ENCODE results near the gene THEM4. TPM values are rescaled to one million over a fixed set of nuclear protein-coding genes. Genes with fewer than 3 reads are reported as not detected.

Gene THEM4
- total and polyA plus RNA-seq, 2 experiments from 2014 or later = 13.4 to 20.4 TPM

DNA sequence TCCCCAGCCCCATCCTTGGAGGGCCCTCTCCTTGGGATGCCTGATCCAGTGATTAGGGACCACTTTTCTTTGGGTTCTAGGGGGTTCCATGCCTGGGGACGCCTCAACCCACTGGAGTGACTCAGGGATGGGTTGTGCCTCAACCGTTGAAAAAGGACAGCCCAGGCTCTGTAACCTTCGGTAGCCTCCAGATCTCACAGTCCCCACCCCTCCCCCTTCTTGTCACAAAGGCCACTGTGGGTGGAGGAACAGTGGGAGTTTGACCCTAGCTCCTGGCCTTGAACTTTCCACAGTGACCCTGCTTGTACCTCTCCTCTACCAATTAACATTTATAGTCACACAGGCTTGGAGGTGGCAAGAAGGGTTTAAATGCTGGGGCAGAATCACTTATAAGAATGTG lies 75.1 kb downstream of the THEM4 start:
- Histone ChIP-seq H3K27me3 (ENCODE audit: insufficient read depth) (peaks cover 24% of the 10 kb centered on the region), H3K4me3 (no peak overlapping the region), H3K4me2 (no peak overlapping the region), H3K4me1 (ENCODE audit: insufficient read depth) (peaks cover 27% of the 10 kb centered on the region), H3K79me2 (replicated peaks; ENCODE audit: insufficient read depth) (no peaks in the 10 kb centered on the region), H3K36me3 (ENCODE audit: insufficient read depth) (no peaks in the 10 kb centered on the region), H4K20me1 (replicated peaks; ENCODE audit: insufficient read depth) (no peaks in the 10 kb centered on the region), H3F3A (replicated peaks; ENCODE audit: low read depth) (peaks cover 2% of the 10 kb centered on the region; the same call in 1 of the 2 replicates), H3K9me2 (ENCODE audit: insufficient read depth) (no peaks in the 10 kb centered on the region), H3K27ac (ENCODE audit: low read depth) (no peak overlapping the region), H2AFZ (no peak overlapping the region)
- DNase-seq (ENCODE audit: low spot score) (no peak), ATAC-seq (no peak)
- Mint-ChIP-seq H3K4me1 (peaks cover 38% of the 10 kb centered on the region), H3K4me3 (no peak overlapping the region), H3K27me3 (ENCODE audit: insufficient read depth, low read depth, poor library complexity) (peaks cover 30% of the 10 kb centered on the region), H3K36me3 (ENCODE audit: low read depth) (no peaks in the 10 kb centered on the region; the same call in 2 of the 3 replicates), H3K9me3 (peaks cover 4% of the 10 kb centered on the region; the same call in 2 of the 3 replicates), H3K27ac (no peak overlapping the region)
- TF ChIP-seq EZH2 (IDR thresholded peaks at IDR 0.05; ENCODE audit: low read depth, unreplicated experiment) (no peak), EZH2phosphoT487 (IDR thresholded peaks at IDR 0.05; ENCODE audit: unreplicated experiment) (no peak), NANOG (IDR thresholded peaks at IDR 0.05; ENCODE audit: borderline replicate concordance) (no peak), CREB1 (CRISPR knock-in tag; IDR thresholded peaks at IDR 0.05; ENCODE audit: low read depth) (no peak), STAT1 (IDR thresholded peaks at IDR 0.05; ENCODE audit: unreplicated experiment) (no peak), ZNF114 (CRISPR knock-in tag; IDR thresholded peaks at IDR 0.05) (no peak)

DNA sequence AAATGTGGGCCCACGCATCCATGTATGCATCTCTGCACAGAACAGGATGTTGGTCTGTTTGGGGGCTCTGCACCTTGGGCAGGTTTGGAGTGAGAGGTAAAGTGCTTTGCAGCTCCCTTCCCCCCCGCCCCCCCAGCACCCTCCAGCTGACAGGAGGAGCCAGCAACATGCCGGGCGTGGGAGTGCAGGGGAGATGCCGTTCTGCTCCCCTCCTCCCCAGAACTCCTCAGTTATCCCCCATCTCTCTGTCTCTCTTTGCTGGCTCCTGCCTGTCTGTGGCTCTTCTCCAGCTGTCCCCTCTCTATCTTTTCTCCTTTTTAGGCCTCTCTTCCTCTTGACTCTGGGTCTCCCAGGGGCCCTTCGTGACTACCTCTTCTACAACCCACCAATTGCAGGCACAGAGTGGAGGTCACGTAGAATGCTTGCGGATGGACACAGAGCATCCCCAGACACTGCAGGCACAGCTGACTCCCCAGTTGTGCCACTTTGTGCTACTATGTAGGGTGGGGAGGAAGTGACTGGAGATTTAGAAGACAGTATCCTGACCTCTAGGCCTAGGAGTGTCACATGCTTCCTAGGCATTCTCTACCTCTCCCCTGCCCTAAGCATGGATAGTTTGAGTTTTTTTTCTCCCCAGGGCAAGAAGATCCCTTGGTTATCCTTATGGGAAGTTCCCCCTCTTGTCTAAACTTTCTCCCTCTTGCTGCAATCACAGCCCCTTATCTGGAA lies 76.0 kb downstream of the THEM4 start:
- H3K27ac Mint-ChIP-seq = no peak overlapping the region
- no peaks in the 10 kb centered on the region for H3K9me2 ChIP-seq (ENCODE audit: insufficient read depth)
- TF ChIP-seq POLR2AphosphoS5 (IDR thresholded peaks at IDR 0.05; ENCODE audit: low read depth) (no peak), EZH2phosphoT487 (IDR thresholded peaks at IDR 0.05; ENCODE audit: unreplicated experiment) (no peak), ZNF114 (CRISPR knock-in tag; IDR thresholded peaks at IDR 0.05) (no peak), CTCF (conservative IDR thresholded peaks at IDR 0.05; ENCODE audit: low read depth in 2 of 2) (no peak), ZNF331 (CRISPR knock-in tag; IDR thresholded peaks at IDR 0.05; ENCODE audit: low read depth) (no peak), CREB1 (CRISPR knock-in tag; IDR thresholded peaks at IDR 0.05; ENCODE audit: low read depth) (no peak)
- TF ChIP-seq, protein P1, sequence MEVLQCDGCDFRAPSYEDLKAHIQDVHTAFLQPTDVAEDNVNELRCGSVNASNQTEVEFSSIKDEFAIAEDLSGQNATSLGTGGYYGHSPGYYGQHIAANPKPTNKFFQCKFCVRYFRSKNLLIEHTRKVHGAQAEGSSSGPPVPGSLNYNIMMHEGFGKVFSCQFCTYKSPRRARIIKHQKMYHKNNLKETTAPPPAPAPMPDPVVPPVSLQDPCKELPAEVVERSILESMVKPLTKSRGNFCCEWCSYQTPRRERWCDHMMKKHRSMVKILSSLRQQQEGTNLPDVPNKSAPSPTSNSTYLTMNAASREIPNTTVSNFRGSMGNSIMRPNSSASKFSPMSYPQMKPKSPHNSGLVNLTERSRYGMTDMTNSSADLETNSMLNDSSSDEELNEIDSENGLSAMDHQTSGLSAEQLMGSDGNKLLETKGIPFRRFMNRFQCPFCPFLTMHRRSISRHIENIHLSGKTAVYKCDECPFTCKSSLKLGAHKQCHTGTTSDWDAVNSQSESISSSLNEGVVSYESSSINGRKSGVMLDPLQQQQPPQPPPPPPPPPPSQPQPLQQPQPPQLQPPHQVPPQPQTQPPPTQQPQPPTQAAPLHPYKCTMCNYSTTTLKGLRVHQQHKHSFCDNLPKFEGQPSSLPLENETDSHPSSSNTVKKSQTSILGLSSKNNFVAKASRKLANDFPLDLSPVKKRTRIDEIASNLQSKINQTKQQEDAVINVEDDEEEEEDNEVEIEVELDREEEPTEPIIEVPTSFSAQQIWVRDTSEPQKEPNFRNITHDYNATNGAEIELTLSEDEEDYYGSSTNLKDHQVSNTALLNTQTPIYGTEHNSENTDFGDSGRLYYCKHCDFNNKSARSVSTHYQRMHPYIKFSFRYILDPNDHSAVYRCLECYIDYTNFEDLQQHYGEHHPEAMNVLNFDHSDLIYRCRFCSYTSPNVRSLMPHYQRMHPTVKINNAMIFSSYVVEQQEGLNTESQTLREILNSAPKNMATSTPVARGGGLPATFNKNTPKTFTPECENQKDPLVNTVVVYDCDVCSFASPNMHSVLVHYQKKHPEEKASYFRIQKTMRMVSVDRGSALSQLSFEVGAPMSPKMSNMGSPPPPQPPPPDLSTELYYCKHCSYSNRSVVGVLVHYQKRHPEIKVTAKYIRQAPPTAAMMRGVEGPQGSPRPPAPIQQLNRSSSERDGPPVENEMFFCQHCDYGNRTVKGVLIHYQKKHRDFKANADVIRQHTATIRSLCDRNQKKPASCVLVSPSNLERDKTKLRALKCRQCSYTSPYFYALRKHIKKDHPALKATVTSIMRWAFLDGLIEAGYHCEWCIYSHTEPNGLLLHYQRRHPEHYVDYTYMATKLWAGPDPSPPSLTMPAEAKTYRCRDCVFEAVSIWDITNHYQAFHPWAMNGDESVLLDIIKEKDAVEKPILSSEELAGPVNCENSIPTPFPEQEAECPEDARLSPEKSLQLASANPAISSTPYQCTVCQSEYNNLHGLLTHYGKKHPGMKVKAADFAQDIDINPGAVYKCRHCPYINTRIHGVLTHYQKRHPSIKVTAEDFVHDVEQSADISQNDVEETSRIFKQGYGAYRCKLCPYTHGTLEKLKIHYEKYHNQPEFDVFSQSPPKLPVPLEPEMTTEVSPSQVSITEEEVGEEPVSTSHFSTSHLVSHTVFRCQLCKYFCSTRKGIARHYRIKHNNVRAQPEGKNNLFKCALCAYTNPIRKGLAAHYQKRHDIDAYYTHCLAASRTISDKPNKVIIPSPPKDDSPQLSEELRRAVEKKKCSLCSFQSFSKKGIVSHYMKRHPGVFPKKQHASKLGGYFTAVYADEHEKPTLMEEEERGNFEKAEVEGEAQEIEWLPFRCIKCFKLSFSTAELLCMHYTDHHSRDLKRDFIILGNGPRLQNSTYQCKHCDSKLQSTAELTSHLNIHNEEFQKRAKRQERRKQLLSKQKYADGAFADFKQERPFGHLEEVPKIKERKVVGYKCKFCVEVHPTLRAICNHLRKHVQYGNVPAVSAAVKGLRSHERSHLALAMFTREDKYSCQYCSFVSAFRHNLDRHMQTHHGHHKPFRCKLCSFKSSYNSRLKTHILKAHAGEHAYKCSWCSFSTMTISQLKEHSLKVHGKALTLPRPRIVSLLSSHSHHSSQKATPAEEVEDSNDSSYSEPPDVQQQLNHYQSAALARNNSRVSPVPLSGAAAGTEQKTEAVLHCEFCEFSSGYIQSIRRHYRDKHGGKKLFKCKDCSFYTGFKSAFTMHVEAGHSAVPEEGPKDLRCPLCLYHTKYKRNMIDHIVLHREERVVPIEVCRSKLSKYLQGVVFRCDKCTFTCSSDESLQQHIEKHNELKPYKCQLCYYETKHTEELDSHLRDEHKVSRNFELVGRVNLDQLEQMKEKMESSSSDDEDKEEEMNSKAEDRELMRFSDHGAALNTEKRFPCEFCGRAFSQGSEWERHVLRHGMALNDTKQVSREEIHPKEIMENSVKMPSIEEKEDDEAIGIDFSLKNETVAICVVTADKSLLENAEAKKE (CRISPR knock-in tag; IDR thresholded peaks at IDR 0.05) = no peak
- TF ChIP-seq, protein P2, sequence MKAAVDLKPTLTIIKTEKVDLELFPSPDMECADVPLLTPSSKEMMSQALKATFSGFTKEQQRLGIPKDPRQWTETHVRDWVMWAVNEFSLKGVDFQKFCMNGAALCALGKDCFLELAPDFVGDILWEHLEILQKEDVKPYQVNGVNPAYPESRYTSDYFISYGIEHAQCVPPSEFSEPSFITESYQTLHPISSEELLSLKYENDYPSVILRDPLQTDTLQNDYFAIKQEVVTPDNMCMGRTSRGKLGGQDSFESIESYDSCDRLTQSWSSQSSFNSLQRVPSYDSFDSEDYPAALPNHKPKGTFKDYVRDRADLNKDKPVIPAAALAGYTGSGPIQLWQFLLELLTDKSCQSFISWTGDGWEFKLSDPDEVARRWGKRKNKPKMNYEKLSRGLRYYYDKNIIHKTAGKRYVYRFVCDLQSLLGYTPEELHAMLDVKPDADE (IDR thresholded peaks at IDR 0.05) = no peak

More for the DNA sequence above, 76.0 kb downstream of the THEM4 start:
- Histone ChIP-seq H3K27me3 (ENCODE audit: insufficient read depth) (peaks cover 17% of the 10 kb centered on the region), H4K20me1 (replicated peaks; ENCODE audit: insufficient read depth) (no peaks in the 10 kb centered on the region), H2AFZ (no peak overlapping the region), H3K4me2 (no peak overlapping the region), H3F3A (replicated peaks; ENCODE audit: low read depth) (no peaks in the 10 kb centered on the region; the same call in 1 of the 2 replicates), H3K4me1 (ENCODE audit: insufficient read depth) (peaks cover 35% of the 10 kb centered on the region), H3K79me2 (replicated peaks; ENCODE audit: insufficient read depth) (no peaks in the 10 kb centered on the region), H3K36me3 (ENCODE audit: insufficient read depth) (no peaks in the 10 kb centered on the region), H3K27ac (ENCODE audit: low read depth) (no peak overlapping the region), H3K4me3 (no peak overlapping the region)
- no peaks in the 10 kb centered on the region; the same call in 2 of the 3 replicates for H3K36me3 Mint-ChIP-seq (ENCODE audit: low read depth)
- peaks cover 4% of the 10 kb centered on the region; the same call in 1 of the 3 replicates for H3K9me3 Mint-ChIP-seq
- H3K4me1 Mint-ChIP-seq = peaks cover 45% of the 10 kb centered on the region
- DNase-seq (ENCODE audit: low spot score) (no peak), ATAC-seq (no peak)
- H3K4me3 Mint-ChIP-seq = no peak overlapping the region
- peaks cover 24% of the 10 kb centered on the region for H3K27me3 Mint-ChIP-seq (ENCODE audit: insufficient read depth, low read depth, poor library complexity)
